EH (cell line): ENCODE results near the gene COX17.

ENCODE experiments used
- DNase-seq: peaks from one replicate; pipeline ENCODE4 v3.0.0-alpha.2; 2015; ENCODE audit warnings: low read depth

COX17 gene

GRCh38 chr3:119675188-119675874 lies 1.9 kb downstream of the COX17 start:
- no peak for DNase-seq

GRCh38 chr3:119673875-119674274 lies 3.3 kb downstream of the COX17 start:
- no peak for DNase-seq

- DNase-seq, result no peak
Observed at GRCh38 chr3:119672776-119673175, 4.4 kb downstream of the COX17 start.

- DNase-seq, result peak; percentile 45
Observed at GRCh38 chr3:119669906-119670570, 7.2 kb downstream of the COX17 start.

- no peak for DNase-seq
Observed at GRCh38 chr3:119665954-119666559, 11.1 kb downstream of the COX17 start.

GRCh38 chr3:119664850-119665379 lies 12.3 kb downstream of the COX17 start:
- no peak for DNase-seq

GRCh38 chr3:119664370-119664769 lies 12.8 kb downstream of the COX17 start:
- DNase-seq, result peak; percentile 55

- DNase-seq, result peak; percentile 76
Observed at GRCh38 chr3:119663885-119664284, 13.3 kb downstream of the COX17 start.

GRCh38 chr3:119662604-119663373 lies 14.4 kb downstream of the COX17 start:
- DNase-seq, result peak; percentile 80

- peak; percentile 61 for DNase-seq
Observed at GRCh38 chr3:119660474-119661440, 16.4 kb downstream of the COX17 start, which contains the start of gene POPDC2. Gene POPDC2 (minus strand): TSS chr3:119660589. CDS start chr3:119660423, 166 bp downstream.

- DNase-seq, result no peak
Observed at GRCh38 chr3:119659606-119660291, 17.5 kb downstream of the COX17 start.

GRCh38 chr3:119658994-119659393 lies 18.2 kb downstream of the COX17 start:
- DNase-seq, result no peak

GRCh38 chr3:119657887-119658702 lies 19.1 kb downstream of the COX17 start:
- DNase-seq, result no peak

- no peak for DNase-seq
Observed at GRCh38 chr3:119653876-119654275, 23.3 kb downstream of the COX17 start.

GRCh38 chr3:119652306-119653033 lies 24.7 kb downstream of the COX17 start:
- no peak for DNase-seq

- DNase-seq, result no peak
Observed at GRCh38 chr3:119649761-119650160, 27.4 kb downstream of the COX17 start.

GRCh38 chr3:119647843-119648575 lies 29.2 kb downstream of the COX17 start:
- peak; percentile 41 for DNase-seq

- no peak for DNase-seq
Observed at GRCh38 chr3:119647171-119647570, 30.0 kb downstream of the COX17 start.
